Panc1 (cell line): Measurements from ENCODE around the gene PDGFD. TPM values are rescaled to one million over a fixed set of nuclear protein-coding genes. Genes with fewer than 3 reads are reported as not detected.

ENCODE experiments used
- ATAC-seq: fragments of 200-7000 bp; cut with Tn5 transposase; 2 replicates; pipeline ENCODE4 v1.9.1; 2020; ENCODE audit warnings: mild to moderate bottlenecking, moderate library complexity
- BruUV-seq: library from RNA; stranded (reverse); fragments of 400-500 nt; replicated peaks from 2 replicates; lab custom pipeline; 2021; lab: Mats Ljungman, UMichigan
- CTCF ChIA-PET: fragments of 300-600 bp; sonication (Branson Sonifier 250); formaldehyde crosslinking; loops from one replicate; lab custom pipeline; 2022; ENCODE audit warnings: antibody characterized with exemption; lab: Charles Lee
- POLR2A ChIA-PET: fragments of 300-600 bp; sonication (Branson Sonifier 250); formaldehyde crosslinking; loops from one replicate; lab custom pipeline; 2022; ENCODE audit warnings: antibody characterized with exemption; lab: Charles Lee
- DNase-seq: peaks from one replicate; pipeline ENCODE4 v3.0.0-alpha.2; 2010; ENCODE audit warnings: low read depth, low spot score
- H3K27ac ChIP-seq: 2 replicates; pipeline ENCODE4 v1.5.1; 2011; ENCODE audit warnings: mild to moderate bottlenecking, low read length, inconsistent platforms
- H3K27me3 ChIP-seq: fragments of 200-500 bp; sonication (Bioruptor generic); 2 replicates; pipeline ENCODE4 v1.6.0; 2014; ENCODE audit warnings: low read length, inconsistent platforms; ENCODE audit not compliant: control insufficient read depth, insufficient read depth
- H3K36me3 ChIP-seq: fragments of 200-500 bp; sonication (Bioruptor generic); 2 replicates; pipeline ENCODE4 v1.5.1; 2014; ENCODE audit warnings: inconsistent platforms, mild to moderate bottlenecking, low read length, moderate library complexity; ENCODE audit not compliant: control insufficient read depth, insufficient read depth
- H3K4me1 ChIP-seq: 2 replicates; pipeline ENCODE4 v1.5.1; 2011; ENCODE audit warnings: inconsistent platforms, mild to moderate bottlenecking, low read length, moderate library complexity; ENCODE audit not compliant: control insufficient read depth, insufficient read depth
- H3K4me3 ChIP-seq, 2 experiments: 2 replicates each; pipeline ENCODE4 v1.5.1; 2011 to 2012; ENCODE audit warnings: low read depth in 2 of 2, low read length in 2 of 2, mild to moderate bottlenecking in 2 of 2, inconsistent platforms in 1 of 2, moderate library complexity in 1 of 2
- H3K9me3 ChIP-seq: fragments of 200-500 bp; sonication (Bioruptor generic); 2 replicates; pipeline ENCODE4 v1.5.1; 2014; ENCODE audit warnings: low read depth, mild to moderate bottlenecking, inconsistent platforms, low read length, moderate library complexity; ENCODE audit not compliant: control insufficient read depth, insufficient read depth
- POLR2AphosphoS5 ChIP-seq: IDR thresholded peaks from 2 replicates; pipeline ENCODE4 v1.6.1; 2012; ENCODE audit warnings: mild to moderate bottlenecking, low read depth, low read length, moderate library complexity
- SIN3A ChIP-seq: IDR thresholded peaks from 2 replicates; pipeline ENCODE4 v1.6.1; 2012; ENCODE audit warnings: low read depth, mild to moderate bottlenecking, low read length, moderate library complexity, borderline replicate concordance; ENCODE audit not compliant: insufficient read depth
- TCF7L2 ChIP-seq: IDR thresholded peaks from 2 replicates; pipeline ENCODE4 v1.6.1; 2011; ENCODE audit warnings: mild to moderate bottlenecking, low read depth, low read length, inconsistent platforms
- in situ Hi-C: cut with HindIII; loops from 2 replicates; pipeline ENCODE4 v1.10.0; 2016; ENCODE audit warnings: low sequenced_read_pairs, low pct_unique_long_range_greater_than_20kb
- intact Hi-C: fragments of 100-400 bp; cut with micrococcal nuclease; formaldehyde crosslinking; loops from one replicate; pipeline ENCODE4 v1.10.0; 2022; ENCODE audit not compliant: unreplicated experiment
- total RNA-seq: library from RNA; stranded (reverse); gene quantifications from one replicate; pipeline ENCODE4 v1.2.1, GENCODE V29; 2021; ENCODE audit not compliant: unreplicated experiment
- TF ChIP-seq, protein P1 (sequence below), 2 experiments: IDR thresholded peaks; 2 replicates each; pipeline ENCODE4 v1.6.1; 2011 to 2012; ENCODE audit warnings: low read depth in 2 of 2, control low read depth in 1 of 2, low read length in 1 of 2, mild to moderate bottlenecking in 1 of 2, moderate library complexity in 1 of 2; ENCODE audit not compliant: insufficient read depth in 1 of 2
- TF ChIP-seq, protein P2 (sequence below): fragments of 450-650 bp; IDR thresholded peaks from 2 replicates; pipeline ENCODE4 v1.5.1; 2017; ENCODE audit warnings: mild to moderate bottlenecking

The PDGFD gene
- total RNA-seq, 1 experiment from 2014 or later, result 1.3 TPM

DNA sequence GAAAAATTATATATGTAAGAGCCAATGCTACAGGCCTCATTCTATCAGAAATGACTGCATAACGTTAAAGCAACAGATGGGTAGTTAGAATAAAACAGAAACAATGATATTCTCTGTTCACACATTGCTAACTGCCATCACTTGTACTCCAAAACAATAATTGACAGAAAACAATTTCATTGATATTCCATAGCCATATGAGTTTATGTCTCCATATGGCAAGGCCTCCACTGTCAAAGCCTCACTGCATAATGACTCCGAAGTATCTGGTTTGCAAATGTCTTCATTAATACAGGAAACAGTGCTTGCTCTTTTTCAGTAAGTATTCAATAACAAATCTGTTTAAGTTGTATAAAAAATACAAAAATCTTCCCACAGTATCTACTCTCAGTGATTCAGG, 117.6 kb downstream of the PDGFD start:
- in situ Hi-C loops, result no loop called here
- no TSS peak for BruUV-seq
- no peak for ATAC-seq

DNA sequence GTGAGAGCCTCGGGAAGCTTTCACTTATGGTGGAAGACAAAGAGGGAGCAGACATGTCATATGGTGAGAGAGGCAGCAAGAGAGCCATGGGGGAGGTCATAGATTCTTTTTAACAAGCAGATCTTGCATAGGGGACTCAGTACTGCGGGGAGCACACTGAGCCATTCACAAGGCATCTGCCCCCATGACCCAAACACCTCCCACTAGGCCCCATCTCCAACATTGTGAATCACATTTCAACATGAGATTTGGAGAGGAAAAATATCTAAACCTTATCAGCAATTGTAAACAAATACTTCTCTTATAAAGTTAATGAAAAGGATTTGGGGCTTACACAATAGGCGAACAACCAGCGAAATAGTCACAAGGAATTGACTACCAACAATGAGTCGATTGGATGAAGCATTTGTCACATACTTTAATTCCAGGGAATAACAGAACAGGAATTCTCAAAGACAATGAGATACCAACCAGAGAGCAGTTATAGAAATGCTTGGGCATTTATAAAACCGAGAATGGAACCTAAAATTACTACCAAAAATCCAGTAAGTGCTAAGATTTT, 120.2 kb downstream of the PDGFD start:
- DNase-seq, result no peak
- H3K27ac ChIP-seq, result no peak overlapping the region
- CTCF ChIA-PET, result no interaction called here

More for the DNA sequence above, 117.6 kb downstream of the PDGFD start:
- Histone ChIP-seq H3K4me1 (no peaks in the 10 kb centered on the region), H3K4me3 (no peak overlapping the region), H3K27ac (no peak overlapping the region), H3K9me3 (no peaks in the 10 kb centered on the region), H3K36me3 (no peaks in the 10 kb centered on the region), H3K27me3 (no peaks in the 10 kb centered on the region)
- ChIA-PET CTCF (no interaction called here), POLR2A (no interaction called here)
- TF ChIP-seq TCF7L2, result no peak
- TF ChIP-seq, protein P1, sequence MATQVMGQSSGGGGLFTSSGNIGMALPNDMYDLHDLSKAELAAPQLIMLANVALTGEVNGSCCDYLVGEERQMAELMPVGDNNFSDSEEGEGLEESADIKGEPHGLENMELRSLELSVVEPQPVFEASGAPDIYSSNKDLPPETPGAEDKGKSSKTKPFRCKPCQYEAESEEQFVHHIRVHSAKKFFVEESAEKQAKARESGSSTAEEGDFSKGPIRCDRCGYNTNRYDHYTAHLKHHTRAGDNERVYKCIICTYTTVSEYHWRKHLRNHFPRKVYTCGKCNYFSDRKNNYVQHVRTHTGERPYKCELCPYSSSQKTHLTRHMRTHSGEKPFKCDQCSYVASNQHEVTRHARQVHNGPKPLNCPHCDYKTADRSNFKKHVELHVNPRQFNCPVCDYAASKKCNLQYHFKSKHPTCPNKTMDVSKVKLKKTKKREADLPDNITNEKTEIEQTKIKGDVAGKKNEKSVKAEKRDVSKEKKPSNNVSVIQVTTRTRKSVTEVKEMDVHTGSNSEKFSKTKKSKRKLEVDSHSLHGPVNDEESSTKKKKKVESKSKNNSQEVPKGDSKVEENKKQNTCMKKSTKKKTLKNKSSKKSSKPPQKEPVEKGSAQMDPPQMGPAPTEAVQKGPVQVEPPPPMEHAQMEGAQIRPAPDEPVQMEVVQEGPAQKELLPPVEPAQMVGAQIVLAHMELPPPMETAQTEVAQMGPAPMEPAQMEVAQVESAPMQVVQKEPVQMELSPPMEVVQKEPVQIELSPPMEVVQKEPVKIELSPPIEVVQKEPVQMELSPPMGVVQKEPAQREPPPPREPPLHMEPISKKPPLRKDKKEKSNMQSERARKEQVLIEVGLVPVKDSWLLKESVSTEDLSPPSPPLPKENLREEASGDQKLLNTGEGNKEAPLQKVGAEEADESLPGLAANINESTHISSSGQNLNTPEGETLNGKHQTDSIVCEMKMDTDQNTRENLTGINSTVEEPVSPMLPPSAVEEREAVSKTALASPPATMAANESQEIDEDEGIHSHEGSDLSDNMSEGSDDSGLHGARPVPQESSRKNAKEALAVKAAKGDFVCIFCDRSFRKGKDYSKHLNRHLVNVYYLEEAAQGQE (IDR thresholded peaks at IDR 0.05; ENCODE audit: insufficient read depth in 1 of 2, low read depth in 2 of 2, low read length in 1 of 2), result no peak
- TF ChIP-seq POLR2AphosphoS5, result no peak
- TF ChIP-seq SIN3A, result no peak
- TF ChIP-seq, protein P2, sequence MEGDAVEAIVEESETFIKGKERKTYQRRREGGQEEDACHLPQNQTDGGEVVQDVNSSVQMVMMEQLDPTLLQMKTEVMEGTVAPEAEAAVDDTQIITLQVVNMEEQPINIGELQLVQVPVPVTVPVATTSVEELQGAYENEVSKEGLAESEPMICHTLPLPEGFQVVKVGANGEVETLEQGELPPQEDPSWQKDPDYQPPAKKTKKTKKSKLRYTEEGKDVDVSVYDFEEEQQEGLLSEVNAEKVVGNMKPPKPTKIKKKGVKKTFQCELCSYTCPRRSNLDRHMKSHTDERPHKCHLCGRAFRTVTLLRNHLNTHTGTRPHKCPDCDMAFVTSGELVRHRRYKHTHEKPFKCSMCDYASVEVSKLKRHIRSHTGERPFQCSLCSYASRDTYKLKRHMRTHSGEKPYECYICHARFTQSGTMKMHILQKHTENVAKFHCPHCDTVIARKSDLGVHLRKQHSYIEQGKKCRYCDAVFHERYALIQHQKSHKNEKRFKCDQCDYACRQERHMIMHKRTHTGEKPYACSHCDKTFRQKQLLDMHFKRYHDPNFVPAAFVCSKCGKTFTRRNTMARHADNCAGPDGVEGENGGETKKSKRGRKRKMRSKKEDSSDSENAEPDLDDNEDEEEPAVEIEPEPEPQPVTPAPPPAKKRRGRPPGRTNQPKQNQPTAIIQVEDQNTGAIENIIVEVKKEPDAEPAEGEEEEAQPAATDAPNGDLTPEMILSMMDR, result no peak
- no peak for DNase-seq
- intact Hi-C loops, result no loop called here

More for the DNA sequence above, 120.2 kb downstream of the PDGFD start:
- no TSS peak for BruUV-seq
- H3K36me3 ChIP-seq, result no peaks in the 10 kb centered on the region
- in situ Hi-C loops, result no loop called here
- H3K4me3 ChIP-seq, result no peak overlapping the region
- POLR2A ChIA-PET, result no interaction called here
- H3K9me3 ChIP-seq, result no peaks in the 10 kb centered on the region; the same call in 1 of the 2 replicates
- no peaks in the 10 kb centered on the region for H3K27me3 ChIP-seq
- no peak for TF ChIP-seq TCF7L2
- TF ChIP-seq, protein P1 (IDR thresholded peaks at IDR 0.05; ENCODE audit: insufficient read depth in 1 of 2, low read depth in 2 of 2, low read length in 1 of 2), result no peak
- no peak for TF ChIP-seq POLR2AphosphoS5
- no peak for TF ChIP-seq SIN3A
- TF ChIP-seq, protein P2, result no peak
- ATAC-seq, result no peak
- intact Hi-C loops, result no loop called here
- no peaks in the 10 kb centered on the region for H3K4me1 ChIP-seq
